ENCODE data around the gene FOXI1.

DNA sequence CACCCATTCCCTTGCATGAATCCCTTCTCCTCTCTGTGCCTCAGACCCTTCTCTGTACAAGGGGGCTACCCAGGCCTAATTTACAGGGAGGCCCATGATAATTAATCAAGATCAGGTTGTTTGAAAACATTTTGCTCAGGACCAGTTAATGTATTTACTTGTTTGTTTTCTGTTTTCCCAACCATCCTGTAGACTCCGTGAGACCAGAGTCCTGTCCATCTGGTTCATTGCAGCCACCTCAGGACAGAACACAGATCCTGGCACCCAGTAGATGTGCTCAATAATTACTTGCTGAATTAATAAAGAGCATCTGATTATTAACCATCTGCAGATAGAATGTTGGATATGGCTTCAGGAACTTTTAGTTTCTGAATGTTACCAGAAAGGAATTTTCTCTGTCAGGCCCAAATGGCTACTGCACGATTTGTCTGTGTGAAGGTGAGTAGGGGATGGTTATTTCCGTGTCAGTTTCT is 27.3 kb downstream of the FOXI1 start:
- TF ChIP-seq POLR2AphosphoS5 (IDR thresholded peaks at IDR 0.05; ENCODE audit: low read depth, low read length) (no peak), SIN3A (IDR thresholded peaks at IDR 0.05; ENCODE audit: borderline replicate concordance, insufficient read depth, low read length) (no peak), TAF1 (IDR thresholded peaks at IDR 0.05; ENCODE audit: borderline replicate concordance, insufficient read depth, low read length) (no peak), FOXP2 (optimal IDR thresholded peaks at IDR 0.05; ENCODE audit: borderline replicate concordance, extremely low read depth, extremely low read length, insufficient read depth) (no peak)
- TF ChIP-seq, protein P1, sequence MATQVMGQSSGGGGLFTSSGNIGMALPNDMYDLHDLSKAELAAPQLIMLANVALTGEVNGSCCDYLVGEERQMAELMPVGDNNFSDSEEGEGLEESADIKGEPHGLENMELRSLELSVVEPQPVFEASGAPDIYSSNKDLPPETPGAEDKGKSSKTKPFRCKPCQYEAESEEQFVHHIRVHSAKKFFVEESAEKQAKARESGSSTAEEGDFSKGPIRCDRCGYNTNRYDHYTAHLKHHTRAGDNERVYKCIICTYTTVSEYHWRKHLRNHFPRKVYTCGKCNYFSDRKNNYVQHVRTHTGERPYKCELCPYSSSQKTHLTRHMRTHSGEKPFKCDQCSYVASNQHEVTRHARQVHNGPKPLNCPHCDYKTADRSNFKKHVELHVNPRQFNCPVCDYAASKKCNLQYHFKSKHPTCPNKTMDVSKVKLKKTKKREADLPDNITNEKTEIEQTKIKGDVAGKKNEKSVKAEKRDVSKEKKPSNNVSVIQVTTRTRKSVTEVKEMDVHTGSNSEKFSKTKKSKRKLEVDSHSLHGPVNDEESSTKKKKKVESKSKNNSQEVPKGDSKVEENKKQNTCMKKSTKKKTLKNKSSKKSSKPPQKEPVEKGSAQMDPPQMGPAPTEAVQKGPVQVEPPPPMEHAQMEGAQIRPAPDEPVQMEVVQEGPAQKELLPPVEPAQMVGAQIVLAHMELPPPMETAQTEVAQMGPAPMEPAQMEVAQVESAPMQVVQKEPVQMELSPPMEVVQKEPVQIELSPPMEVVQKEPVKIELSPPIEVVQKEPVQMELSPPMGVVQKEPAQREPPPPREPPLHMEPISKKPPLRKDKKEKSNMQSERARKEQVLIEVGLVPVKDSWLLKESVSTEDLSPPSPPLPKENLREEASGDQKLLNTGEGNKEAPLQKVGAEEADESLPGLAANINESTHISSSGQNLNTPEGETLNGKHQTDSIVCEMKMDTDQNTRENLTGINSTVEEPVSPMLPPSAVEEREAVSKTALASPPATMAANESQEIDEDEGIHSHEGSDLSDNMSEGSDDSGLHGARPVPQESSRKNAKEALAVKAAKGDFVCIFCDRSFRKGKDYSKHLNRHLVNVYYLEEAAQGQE (IDR thresholded peaks at IDR 0.05; ENCODE audit: insufficient read depth in 1 of 2, low read depth in 2 of 2, low read length in 2 of 2): no peak
